HG03103 (cell line): ENCODE results near the gene TGFB1I1.
"Not testable (repeated sequence)": the region's sequence is repeated elsewhere in the genome, so short reads cannot be mapped to it uniquely, and the experiment has no call there.

Experiments used
- ATAC-seq: cut with Tn5 transposase; IDR thresholded peaks from one replicate; pipeline ENCODE4 v1.9.1; 2021; ENCODE audit warnings: low read depth; ENCODE audit not compliant: unreplicated experiment

TGFB1I1 gene

DNA sequence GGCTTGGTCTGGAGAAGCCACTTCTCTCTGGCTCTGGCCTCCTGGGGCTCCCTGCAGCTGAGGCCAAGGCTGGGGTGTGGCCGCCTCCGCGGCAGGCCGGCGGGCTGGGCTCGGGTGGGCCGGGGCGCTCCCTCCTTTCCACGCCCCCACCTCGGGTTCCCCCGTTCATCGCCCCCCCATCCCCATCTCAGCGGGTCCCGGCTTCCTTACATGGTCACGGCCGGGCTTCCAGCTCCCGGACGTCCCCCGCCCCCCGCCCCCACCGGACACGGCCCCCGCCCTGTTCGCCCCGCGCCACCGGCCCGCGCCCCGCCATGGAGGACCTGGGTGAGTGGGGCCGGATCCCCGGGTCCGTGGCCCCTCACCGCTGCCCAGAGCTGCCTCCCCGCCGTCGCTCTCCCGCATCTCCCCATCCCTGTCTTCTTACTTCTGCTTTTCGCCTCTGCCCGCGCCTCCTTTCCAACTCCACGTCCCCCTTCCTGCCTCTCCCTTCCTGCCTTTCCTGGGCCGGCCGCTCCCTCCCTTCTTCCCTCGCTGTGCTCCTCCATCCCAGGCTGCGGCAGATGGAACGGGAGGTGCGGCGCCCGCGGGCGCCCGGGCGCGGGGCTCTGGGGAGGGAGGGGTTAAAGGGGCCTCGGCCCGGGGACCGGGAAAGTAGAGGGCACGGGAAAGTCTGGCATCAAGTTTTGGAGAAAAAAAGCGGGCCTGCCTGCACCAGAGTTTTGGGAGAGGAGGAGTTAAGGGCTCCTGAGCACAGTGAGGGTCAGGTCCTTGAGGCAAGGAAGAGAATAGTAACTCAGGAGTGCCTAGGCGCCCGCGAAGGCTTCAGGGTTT is at the start of gene TGFB1I1:
TSS of gene TGFB1I1 (plus strand) at position 278 of the 834 bp plus-strand sequence. CDS start at position 315, 37 bp downstream.
- no peak for ATAC-seq

DNA sequence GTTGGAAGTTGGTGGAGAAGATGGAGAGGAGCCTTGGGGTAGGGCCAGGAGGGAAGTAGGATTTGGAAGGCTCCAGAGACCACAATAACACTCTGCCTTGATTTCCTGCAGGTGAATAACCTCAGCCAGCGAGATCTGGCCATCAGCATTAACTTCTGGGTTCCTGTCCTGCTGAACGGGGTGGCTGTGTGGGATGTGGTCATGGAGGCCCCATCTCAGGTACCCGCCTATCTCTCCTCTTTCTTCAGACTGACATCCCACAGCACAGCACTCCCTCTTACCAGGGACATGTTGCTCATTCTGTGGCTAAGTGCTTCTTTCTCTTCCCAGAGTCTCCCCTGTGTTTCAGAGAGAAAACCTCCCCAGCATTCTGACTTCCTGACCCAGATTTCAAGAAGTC is 48.7 kb upstream of the TGFB1I1 start:
- ATAC-seq = no peak

DNA sequence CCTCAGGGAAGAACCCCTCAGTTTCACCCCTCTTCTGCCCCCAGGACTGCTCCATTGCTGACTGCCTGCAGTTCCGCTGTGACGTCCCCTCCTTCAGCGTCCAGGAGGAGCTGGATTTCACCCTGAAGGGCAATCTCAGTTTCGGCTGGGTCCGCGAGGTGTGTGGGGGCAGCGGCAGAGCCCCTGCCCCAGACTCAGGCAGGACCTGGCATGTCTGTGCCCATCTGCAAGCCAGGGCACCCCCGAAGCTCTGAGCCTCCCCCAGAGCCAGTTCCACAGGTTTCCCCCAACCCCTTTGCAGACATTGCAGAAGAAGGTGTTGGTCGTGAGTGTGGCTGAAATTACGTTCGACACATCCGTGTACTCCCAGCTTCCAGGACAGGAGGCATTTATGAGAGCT is 48.2 kb upstream of the TGFB1I1 start:
- ATAC-seq = no peak

DNA sequence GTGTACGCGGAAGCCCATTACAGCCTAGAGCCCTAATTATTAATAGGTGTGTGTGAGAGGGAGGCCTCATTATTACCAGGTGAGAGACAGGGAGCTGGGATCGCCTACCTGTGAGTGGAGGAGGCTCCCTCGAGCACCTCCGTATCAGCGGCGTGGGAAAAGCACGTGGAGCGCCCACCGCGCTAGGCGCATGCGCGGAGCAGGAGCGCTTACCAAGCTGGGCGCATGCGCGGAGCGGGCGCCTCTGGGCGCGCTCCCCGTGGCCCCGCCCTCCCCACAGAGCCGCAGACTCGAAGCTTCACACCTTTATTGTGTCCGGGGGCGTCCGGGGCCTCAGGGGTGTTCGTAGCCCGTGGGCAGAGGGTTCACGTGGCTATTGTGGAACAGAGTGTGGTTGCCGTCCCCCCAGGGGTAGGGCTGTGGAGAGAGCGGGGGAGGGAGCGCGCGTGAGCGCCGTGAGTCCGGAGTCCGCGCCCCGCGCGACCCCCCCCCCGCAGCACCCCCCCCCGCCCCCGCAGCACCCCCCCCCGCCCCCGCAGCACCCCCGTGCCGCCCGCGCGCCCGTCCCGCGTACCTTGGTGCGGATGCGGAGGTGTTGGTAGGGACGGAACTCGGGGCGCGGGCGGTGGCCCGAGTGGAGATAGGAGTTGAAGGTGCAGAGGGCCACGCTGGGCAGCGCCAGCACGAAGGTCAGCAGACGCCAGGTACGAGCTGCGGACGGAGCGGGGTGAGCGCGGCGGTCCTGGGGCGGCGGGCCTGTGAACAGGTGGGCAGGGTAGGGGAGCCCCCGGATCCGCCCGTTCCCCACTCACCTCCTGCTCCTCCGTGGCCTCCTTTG is 44.3 kb upstream of the TGFB1I1 start:
- no peak for ATAC-seq

DNA sequence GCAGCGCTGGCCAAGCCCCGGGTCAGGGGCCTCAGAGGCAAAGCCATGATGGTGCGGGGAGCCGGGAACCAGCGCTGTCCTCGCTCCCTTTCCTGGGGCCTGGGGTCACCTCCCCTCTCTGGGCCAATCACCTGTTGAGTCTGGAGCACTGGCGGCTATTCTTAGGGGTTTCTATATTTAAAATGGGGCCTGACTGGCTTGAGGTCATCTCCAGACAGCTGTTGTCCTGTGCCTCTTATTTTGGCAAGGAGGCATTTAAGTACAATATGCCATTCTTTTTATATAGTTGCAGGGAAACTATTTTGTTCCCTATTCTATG is 43.7 kb upstream of the TGFB1I1 start, which contains the start of gene COX6A2:
TSS of gene COX6A2 (minus strand) at position 82 of the 319 bp plus-strand sequence. CDS start at position 47, 35 bp downstream.
- ATAC-seq = no peak

DNA sequence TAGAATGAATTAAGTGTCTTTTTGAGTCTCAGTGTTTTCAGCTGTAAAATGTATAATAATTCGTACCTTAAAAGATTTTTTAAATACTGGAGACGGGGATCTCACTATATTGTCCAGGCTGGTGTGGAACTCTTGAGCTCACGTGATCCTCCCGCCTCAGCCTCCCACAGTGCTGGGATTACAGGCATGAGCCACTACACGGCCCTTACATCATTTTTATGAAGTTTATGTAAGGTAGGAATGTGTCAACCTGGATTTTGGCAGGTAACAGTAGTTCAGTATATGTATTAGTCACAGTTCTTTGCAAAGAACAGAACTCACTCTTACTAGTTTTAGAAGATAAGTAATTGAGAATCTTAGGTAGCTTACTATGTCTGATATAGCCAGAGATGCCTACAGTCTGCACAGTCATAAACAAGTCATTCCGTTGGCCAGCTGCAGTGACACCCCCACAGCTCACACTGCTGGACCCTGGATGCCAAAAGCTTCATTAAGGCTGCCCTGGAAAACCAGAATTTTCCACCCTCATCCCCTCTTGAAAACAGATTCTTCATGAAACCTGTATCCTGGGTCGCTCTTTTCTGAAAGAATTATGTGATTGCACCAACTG is 43.2 kb upstream of the TGFB1I1 start:
- ATAC-seq = no peak

DNA sequence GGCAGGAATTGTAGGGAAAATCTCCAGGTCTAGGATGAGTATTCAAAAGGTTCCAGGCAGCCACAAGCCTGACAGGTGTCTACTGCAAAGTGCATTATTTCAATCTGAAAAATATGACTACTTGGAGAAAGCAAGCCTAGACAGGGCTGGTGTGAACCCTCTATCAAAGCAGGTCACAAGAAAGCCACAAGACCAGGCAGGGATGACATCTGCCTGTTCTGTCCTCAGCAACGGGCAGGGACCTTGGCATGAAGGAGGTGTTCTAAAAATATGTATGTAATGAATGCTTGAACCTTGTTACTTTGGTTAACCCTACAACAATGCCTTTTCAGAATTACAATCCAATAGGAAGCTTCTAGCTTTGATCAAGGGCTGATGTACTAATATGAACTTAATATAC is 42.6 kb upstream of the TGFB1I1 start:
- ATAC-seq = no peak

DNA sequence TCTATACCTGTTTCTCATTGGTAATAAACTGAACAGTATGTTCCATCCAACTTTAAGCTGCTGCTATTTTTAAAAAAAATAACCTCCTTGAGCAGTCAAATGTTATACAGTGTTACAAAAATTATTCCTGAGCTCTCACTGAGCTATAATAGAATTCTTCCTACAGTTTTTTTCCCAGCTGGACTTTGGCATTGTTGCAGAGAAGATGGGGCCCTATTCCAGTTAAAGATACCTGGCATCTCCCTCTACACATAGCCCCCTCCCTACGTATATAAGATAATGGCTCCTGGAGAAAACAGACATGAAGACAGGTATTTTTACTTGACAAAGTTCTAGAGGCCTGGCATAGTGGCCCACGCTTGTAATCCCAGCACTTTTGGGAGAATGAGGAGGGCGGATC is 42.2 kb upstream of the TGFB1I1 start:
- ATAC-seq = no peak

DNA sequence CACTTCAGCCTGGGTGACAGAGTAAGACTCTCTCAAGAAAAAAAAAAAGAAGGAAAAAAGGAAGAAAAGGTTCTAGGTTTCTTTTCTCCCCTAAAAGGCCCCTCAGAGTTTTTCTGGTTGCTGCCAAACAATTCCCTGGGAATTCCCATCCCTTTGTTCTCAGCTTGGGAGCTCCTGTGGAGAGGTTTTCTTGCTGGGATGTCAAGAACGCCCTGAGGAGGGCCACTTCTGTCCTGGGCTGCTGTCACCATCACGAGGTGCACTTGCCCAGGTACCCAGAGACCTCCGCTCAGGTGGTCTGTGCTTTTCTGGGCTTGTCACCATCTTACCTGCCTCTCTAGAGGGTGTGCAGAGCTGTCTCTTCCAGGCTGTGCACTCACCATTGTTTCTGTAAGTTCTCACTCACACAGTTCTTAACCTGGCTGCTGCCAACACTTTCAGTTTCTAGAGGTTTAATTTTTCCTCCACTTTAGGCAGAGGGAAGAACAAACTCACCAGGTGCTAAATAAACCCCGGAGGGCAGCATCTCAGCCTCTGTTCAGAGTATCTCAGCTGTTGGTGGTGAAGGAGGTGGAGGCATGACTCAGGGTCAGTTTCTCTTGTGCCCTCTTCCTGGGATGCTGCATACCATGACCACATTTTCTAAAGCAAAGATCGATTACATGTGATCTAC is 41.4 kb upstream of the TGFB1I1 start:
- ATAC-seq = no peak

DNA sequence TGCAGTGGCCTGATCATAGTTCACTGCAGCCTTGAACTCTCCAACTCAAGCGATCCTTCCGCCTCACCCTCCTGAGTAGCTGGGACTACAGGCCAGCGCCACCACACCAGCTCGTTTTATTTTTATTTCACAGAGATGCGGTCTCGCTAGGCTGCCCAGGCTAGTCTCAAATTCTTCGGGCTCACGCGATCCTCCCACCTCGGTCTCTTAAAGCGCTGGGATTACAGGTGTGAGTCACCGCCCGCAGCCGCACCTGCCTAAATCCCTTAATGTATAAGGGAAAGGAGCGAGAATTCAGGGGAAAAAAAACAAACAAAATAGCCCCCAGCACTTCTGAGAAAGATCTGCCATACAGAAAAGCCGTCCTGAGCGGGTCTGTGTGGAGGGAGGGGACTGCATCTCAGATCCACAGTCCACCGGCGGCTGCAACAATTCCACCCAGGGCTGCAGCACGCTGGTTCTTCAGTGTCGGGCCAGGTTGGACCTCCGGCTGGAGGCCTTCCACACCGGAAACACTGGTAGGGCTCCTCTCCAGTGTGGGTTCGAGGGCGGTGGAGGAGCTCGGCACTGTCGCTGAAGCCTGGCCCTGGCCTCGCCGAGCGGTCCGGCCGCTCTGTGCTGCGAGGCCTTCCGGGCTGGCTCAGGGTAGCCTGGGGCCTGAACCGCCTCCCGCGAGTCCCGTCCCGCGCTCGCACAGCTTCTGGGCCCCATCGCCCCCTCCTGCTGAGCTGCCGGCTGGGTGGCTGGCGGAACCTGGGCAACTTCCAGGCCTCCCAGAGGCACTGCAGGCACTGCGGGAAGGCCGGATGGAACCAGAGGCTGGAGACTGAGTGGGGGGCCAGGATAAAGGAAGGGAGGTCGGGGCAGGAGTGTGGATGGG is 36.4 kb upstream of the TGFB1I1 start:
- no peak for ATAC-seq

DNA sequence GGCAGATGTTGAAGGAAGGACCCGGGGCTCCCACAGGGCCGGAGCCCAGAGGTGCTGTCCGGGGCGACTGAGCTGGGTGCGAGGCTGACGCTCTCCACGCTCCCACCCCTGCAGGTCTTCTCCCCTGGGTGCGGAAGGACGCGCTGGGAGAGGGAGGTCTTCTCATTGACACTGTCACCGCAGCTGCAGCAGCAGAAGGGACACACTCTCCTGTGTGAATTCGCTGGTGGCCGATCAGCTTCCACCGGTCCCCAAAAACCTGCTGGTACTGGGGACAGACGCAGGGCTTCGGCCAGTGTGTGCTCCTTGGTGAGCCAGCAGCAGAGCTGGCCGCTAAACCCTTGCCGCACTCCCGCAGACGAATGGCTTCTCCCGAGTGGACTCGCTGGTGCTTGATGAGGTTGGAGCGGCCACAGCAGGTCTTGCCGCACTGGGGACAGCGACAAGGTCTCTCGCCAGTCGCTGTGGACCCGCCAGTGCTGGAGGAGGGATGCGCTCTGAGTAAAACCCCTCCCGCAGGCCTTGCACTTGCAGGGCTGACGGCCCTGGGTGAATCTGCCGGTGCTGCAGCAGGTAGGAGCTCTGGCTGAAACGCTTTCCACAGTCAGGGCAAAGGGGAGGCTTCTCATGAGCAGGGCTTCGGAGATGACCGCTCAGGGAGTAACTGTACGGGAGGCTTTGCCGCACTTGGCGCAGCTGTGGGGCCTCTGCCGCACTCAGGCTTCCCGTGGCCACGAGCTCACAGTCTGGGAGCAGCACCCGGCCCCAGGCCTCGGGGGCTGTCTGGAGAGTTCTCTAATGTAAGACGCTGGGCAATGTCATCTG is 35.5 kb upstream of the TGFB1I1 start:
- ATAC-seq = no peak

DNA sequence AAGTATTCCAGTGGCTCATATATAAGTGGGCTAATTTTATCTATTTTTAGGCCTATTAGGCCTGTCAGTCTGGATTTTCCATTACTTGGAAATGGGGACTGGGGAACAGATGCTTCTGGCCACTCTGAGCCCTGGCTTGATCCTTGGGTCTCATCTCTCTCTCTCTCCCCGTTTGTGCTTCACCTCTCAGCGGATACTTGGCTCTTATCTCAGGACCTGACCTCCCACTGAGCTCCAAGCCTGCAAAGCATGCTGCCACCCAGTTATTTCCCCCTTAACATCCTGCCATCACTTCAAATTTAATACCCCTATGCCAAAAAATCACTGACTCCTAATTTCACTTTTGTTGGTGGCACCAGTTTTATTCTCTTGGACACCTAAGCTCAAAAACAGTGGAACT is 33.5 kb upstream of the TGFB1I1 start:
- ATAC-seq = no peak

DNA sequence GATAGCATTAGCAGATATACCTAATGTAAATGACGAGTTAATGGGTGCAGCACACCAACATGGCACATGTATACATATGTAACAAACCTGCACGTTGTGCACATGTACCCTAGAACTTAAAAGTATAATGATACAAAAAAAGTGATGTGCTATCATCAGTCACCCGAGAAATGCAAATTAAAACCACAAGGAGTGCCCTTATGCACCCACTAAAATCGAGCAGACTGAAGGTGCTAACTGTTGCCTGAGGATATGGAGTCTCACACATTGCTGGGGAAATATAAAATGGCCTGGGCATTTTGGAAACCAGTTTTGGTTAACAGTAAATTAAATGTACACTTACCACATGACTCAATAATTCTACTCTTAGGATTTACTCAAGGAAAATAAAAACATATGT is 32.9 kb upstream of the TGFB1I1 start:
- not testable (repeated sequence) for ATAC-seq

DNA sequence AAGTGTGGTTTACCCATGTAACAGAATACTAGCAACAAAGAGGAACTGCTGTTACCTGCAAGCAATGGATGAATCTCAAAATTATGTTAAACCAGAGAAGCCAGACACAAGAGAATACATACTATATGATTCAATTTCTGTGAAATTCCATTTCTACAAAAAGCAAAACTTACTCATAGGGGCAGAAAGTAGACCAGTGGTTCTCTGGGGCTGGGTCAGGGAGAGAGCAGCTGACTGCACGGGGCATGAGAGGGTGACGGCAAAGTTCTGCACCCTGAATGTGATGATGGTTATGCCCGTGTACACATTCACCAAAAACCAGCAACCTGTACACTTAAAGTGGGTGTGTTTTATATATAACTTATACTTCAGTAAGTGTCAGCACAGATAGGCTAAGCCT is 32.4 kb upstream of the TGFB1I1 start:
- ATAC-seq = no peak

DNA sequence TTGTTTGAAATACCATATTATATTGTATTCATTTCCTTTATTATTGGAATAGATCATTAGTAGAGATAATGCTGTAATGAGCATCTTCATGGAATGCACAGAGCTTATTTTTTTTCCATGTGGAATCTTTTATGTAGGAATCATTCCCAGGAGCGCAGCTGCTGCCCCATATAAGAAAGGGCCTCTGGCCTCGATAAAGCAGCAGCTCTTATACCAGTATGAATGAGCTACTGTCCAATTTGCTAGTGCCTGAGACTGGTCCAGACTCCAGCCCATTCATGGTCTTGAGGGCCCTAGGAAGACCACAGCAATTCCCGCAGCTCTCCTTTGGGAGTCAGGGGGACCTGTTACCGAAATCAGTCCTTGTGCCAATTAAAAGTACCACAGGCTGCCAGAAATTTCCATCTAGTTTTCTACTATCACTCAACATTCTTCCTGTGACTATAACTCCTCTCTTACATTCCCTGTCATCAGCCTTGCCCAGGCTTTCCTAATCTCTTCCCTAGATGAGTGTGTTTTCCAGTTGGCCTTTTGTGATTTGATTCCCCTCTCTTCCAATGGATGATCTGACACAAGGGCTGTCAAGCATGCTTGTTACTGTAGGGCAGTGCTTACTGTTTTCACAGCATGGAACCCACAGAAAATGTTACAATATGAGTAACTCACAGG is 31.3 kb upstream of the TGFB1I1 start:
- no peak for ATAC-seq

DNA sequence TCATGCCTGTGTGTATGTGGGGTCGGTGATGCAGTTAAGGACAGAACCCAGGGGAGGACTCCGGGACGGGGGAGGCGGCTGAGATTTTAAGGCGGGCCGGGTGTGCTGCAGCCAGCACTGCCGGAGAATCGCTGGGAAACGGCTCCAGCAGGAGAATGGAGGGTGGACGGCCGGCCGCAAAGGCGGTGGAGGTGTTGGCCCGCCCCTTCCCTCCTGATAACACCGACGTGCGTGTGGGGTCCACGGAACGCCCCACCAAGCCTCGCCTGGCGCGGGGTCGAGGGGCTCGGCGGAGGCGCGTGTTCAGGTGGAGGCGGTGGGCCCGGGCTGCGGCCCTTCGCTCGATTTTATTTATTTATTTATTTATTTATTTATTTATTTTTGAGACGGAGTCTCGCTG is 30.0 kb upstream of the TGFB1I1 start:
- no peak for ATAC-seq

DNA sequence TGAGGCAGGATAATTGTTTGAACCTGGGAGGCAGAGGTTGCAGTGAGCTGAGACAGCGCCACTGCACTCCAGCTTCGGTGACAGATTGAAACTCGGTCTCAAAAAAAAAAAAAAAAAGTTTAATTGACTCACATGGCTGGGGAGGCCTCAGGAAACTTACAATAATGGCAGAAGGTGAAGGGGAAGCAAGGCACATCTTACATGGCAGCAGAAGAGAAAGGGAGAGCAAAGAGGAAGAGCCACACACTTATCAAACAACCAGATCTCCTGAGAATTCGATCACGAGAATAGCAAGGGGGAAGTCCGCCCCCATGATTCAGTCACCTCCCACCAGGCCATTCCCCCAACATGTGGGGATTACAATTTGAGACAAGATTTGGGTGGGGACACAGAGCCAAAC is 26.0 kb upstream of the TGFB1I1 start:
- not testable (repeated sequence) for ATAC-seq

DNA sequence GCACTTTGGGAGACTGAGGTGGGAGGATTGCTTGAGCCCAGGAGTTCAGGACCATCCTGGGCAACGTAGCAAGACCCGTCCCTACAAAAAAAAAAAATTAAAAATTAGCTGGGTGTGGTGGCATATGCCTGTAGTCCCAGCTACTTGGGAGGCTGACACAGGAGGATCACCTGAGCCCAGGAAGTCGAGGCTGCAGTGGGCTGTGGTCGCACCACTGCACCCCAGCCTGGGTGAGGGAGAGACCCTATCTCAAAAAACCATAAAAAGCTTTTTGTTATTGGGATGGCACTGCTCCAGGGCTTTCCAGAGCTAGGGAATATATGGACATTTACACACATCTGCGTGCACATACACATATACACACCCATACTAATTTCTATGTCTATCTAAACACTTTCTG is 20.8 kb upstream of the TGFB1I1 start:
- no peak for ATAC-seq
